Small intestine (tissue), 7 donors: ENCODE results near the gene ZAP70. TPM values are rescaled to one million over a fixed set of nuclear protein-coding genes. Genes with fewer than 3 reads are reported as not detected.
"Not testable (repeated sequence)": the region's sequence is repeated elsewhere in the genome, so short reads cannot be mapped to it uniquely, and the experiment has no call there.

ENCODE experiments used
- DNase-seq, 2 donors: peaks; one replicate each; pipeline versions ENCODE4 v3.0.0 to v3.0.0-alpha.2; 2013
- FAIRE-seq: peaks from 2 replicates; lab custom pipeline; 2012; peaks lifted over from hg19 to GRCh38; lab: Jason Lieb, UNC
- H3K27ac ChIP-seq, 3 donors: one replicate each; pipeline ENCODE4 v1.5.1; 2013; ENCODE audit warnings: low read length in 2 of 3, mild to moderate bottlenecking in 2 of 3, control low read depth in 1 of 3, inconsistent platforms in 1 of 3, low read depth in 1 of 3, moderate library complexity in 1 of 3
- H3K27me3 ChIP-seq, 3 donors: one replicate each; pipeline ENCODE4 v1.6.1; 2013; ENCODE audit warnings: low read length in 3 of 3, inconsistent platforms in 1 of 3; ENCODE audit not compliant: control insufficient read depth in 3 of 3, insufficient read depth in 3 of 3
- H3K36me3 ChIP-seq, 3 donors: one replicate each; pipeline ENCODE4 v1.6.1; 2013; ENCODE audit warnings: low read length in 3 of 3, inconsistent platforms in 1 of 3, low read depth in 1 of 3, mild to moderate bottlenecking in 1 of 3, moderate library complexity in 1 of 3; ENCODE audit not compliant: control insufficient read depth in 3 of 3, insufficient read depth in 2 of 3
- H3K4me1 ChIP-seq, 3 donors: one replicate each; pipeline ENCODE4 v1.6.1; 2013; ENCODE audit warnings: low read length in 2 of 3, inconsistent platforms in 1 of 3, low read depth in 1 of 3, mild to moderate bottlenecking in 1 of 3, moderate library complexity in 1 of 3; ENCODE audit not compliant: control insufficient read depth in 3 of 3, insufficient read depth in 2 of 3
- H3K4me3 ChIP-seq, 3 donors: one replicate each; pipeline ENCODE4 v1.5.1; 2013; ENCODE audit warnings: low read length in 3 of 3, control low read depth in 1 of 3, inconsistent platforms in 1 of 3, low read depth in 1 of 3, mild to moderate bottlenecking in 1 of 3, moderate library complexity in 1 of 3
- H3K9me3 ChIP-seq, 2 donors: one replicate each; pipeline ENCODE4 v1.6.1; 2013; ENCODE audit warnings: low read depth in 1 of 2, low read length in 1 of 2; ENCODE audit not compliant: control insufficient read depth in 2 of 2, insufficient read depth in 1 of 2
- WGBS, 3 donors: extraction: QIAGEN DNeasy Blood & Tissue Kit; methylation state at CpG; one replicate each; pipeline ENCODE4 v1.1.7; 2013; 5-methylcytosine and 5-hydroxymethylcytosine counted together
- polyA plus RNA-seq, 4 donors: library from polyadenylated mRNA; stranded (reverse) in 3 of 4; unstranded in 1 of 4; fragments of 200-250 nt in 3 of 4; fragments of 120-200 nt in 1 of 4; gene quantifications; one replicate each; pipeline versions ENCODE4 v1.2.1 to v1.2.3, GENCODE V29; 2013
- donor health status: healthy with polysubstance abuse.
- donor health status: control.
- donor health status: control.
- donor health status: Bipolar disorder and iron deficiency.
- donor health status: healthy.

The ZAP70 gene
- polyA plus RNA-seq, 4 donors: 2.5 to 15.9 (median 3.9) TPM

DNA sequence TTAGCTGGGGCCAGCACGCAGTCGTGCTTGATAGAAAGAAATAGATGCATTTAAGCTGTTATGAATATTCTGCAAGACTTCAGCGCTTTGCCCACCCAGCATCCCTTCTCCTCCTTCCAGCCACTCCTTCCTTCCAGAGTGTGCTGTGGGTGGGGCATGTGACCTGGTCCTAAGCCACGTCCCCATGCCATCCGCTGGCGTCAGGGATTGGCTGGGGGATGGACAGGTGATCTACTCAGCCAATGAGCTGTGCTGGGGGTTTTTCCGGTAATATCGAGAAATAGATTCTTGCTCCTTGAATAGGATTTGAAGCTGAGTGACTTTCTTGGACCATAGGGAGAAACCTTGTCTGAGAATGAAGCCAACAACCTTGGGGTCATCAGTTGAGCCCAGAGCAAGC, 4.8 kb upstream of the ZAP70 start:
- DNase-seq: no peak
- Histone ChIP-seq H3K36me3 (no peaks in the 10 kb centered on the region), H3K4me3 (no peak overlapping the region), H3K9me3 (no peaks in the 10 kb centered on the region), H3K27ac (no peak overlapping the region), H3K27me3 (peaks cover 0 to 7% (median 0%) of the 10 kb centered on the region in 3 donors), H3K4me1 (peaks cover 0 to 4% (median 3%) of the 10 kb centered on the region in 3 donors)
- WGBS, 3 donors: 91 to 95% (median 92%) methylated on average over 8 of the region's 8 CpGs
- FAIRE-seq: no peak

GRCh38 chr2:97711394-97711711, 2.0 kb upstream of the ZAP70 start:
- Histone ChIP-seq H3K27me3 (peaks cover 0 to 7% (median 0%) of the 10 kb centered on the region in 3 donors), H3K27ac (no peak overlapping the region), H3K9me3 (no peaks in the 10 kb centered on the region), H3K4me1 (peaks cover 0 to 4% (median 3%) of the 10 kb centered on the region in 3 donors), H3K36me3 (no peaks in the 10 kb centered on the region), H3K4me3 (no peak overlapping the region)
- DNase-seq: no peak
- FAIRE-seq: no peak
- 77 to 84% (median 80%) methylated on average over 6 of the region's 6 CpGs for whole genome bisulfite sequencing, 3 donors

DNA sequence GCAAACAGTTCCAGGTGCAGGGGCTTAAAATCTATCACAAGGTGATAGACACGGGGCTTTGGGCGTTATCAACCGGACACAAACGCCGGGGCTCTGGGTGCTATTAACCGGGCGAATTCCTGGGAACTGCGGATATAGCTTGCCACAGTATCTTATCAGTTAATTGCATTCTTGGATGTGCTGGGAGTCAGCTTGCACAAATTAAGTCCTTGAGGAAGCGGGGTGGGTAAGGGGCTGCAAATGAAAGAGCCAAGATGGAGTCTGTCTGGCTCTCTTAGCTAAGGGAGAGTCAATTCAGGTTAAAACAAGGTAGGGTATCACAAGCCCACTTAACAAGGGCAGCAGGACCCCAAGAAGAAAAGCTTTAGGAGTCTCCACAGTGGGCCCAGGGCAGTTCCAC, 1.2 kb upstream of the ZAP70 start:
- H3K4me1 ChIP-seq, H3K4me3 ChIP-seq, FAIRE-seq, H3K9me3 ChIP-seq, DNase-seq, H3K36me3 ChIP-seq, H3K27me3 ChIP-seq: not testable (repeated sequence)
- 15 to 61% (median 45%) methylated on average over 9 of the region's 9 CpGs for WGBS, 3 donors
- H3K27ac ChIP-seq: peak overlapping the region in 1 of 3 donors; percentile 4

DNA sequence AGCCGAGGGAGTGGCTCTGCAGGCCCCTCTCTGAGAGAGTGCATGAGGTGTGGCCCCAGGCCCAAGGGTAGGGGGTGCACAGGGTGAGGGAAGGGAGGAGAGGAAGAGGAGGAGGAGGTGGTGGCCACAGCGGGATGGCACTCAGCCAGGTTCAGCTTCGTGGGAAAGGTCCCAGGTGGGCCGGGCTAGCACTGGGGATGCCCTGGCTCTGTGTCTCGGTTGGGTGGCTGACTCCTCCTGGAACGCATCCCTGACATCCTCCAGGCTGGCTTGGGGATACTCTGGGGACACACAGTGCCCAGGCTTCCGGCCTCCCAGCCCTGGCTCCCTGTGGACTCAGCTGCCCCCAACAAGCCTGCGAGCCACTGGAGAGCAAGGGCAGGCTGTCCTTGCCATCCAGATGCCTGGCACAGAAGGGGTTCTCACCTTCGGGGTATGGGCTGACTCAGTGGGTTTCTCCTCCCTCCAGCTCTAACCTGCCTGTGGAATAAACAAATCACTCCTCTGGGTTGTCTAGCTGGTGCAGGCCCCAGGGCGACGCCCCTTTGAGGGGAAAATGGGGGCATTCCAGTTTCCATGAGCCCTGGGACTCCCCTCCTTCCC, 582 bp upstream of the ZAP70 start:
- Histone ChIP-seq H3K4me3 (peak overlapping the region in 1 of 3 donors; percentile 21), H3K4me1 (peaks cover 0 to 3% (median under 1%) of the 10 kb centered on the region in 3 donors), H3K27me3 (peaks cover 0 to 7% (median 0%) of the 10 kb centered on the region in 3 donors), H3K36me3 (no peaks in the 10 kb centered on the region), H3K9me3 (no peaks in the 10 kb centered on the region), H3K27ac (peak overlapping the region in 2 of 3 donors; percentile 22 to 71)
- WGBS, 3 donors: 61 to 91% (median 70%) methylated on average over 10 to 11 of the region's 11 CpGs
- FAIRE-seq (no peak), DNase-seq (no peak)

- no peak for DNase-seq
- WGBS, 3 donors: 66 to 70% (median 68%) methylated on average over 17 of the region's 17 CpGs
- peak overlapping the region in 2 of 3 donors; percentile 8 to 46 for H3K4me3 ChIP-seq
- H3K27ac ChIP-seq: peak overlapping the region in 2 of 3 donors; percentile 34 to 71
- H3K36me3 ChIP-seq: no peaks in the 10 kb centered on the region
- no peak for FAIRE-seq
- no peaks in the 10 kb centered on the region for H3K4me1 ChIP-seq
- H3K9me3 ChIP-seq: no peaks in the 10 kb centered on the region
- H3K27me3 ChIP-seq: peaks cover 0 to 7% (median 0%) of the 10 kb centered on the region in 3 donors
Observed at GRCh38 chr2:97714084-97714949, 941 bp downstream of the ZAP70 start.

DNA sequence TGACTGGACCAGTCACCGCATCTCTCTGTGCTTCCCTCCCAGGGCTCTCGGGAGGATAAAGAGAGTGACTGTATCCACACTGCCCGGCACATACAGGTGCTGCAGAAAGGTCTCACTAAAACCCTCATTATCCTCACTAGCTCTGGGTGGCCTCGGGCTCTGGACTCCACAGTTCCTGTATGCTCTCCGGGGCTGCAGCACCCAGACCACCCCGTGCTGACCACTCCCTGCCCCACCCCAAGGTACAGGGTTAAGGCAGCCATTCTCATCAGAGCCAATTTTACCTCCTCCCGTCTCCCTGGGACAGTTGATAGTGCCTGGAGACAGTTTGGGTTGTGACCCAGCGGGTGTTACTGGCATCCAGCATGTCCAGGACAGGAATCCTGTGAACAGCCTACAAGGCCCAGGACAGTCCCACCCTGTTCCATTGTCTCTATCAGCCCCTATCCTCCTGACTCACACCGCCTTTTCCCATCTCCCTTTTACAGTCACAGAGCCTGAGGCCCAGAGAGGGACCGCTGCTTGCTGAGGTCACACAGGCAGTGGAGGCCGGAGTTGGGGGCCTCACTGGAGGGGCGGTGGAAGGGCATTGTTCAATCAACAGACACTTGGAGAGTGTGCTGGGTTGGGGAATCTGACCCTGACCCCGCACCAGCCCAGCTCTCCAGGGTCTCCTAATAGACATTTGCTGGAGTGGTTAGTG, 1.7 kb downstream of the ZAP70 start:
- FAIRE-seq (no peak), DNase-seq (no peak)
- Histone ChIP-seq H3K27me3 (peaks cover 0 to 7% (median 0%) of the 10 kb centered on the region in 3 donors), H3K27ac (peak overlapping the region in 1 of 3 donors; percentile 71), H3K9me3 (no peaks in the 10 kb centered on the region), H3K4me3 (peak overlapping the region in 1 of 3 donors; percentile 46), H3K4me1 (no peaks in the 10 kb centered on the region), H3K36me3 (no peaks in the 10 kb centered on the region)
- WGBS, 3 donors: 68 to 77% (median 70%) methylated on average over 12 to 13 of the region's 13 CpGs

- H3K27ac ChIP-seq: peak overlapping the region in 1 of 3 donors; percentile 14
- peaks cover 0 to 4% (median 0%) of the 10 kb centered on the region in 3 donors for H3K27me3 ChIP-seq
- no peaks in the 10 kb centered on the region for H3K36me3 ChIP-seq
- FAIRE-seq: no peak
- no peaks in the 10 kb centered on the region for H3K9me3 ChIP-seq
- no peaks in the 10 kb centered on the region for H3K4me1 ChIP-seq
- peak overlapping the region in 1 of 3 donors; percentile 38 for H3K4me3 ChIP-seq
- no peak for DNase-seq
- WGBS, 3 donors: 69 to 82% (median 79%) methylated on average over 9 of the region's 9 CpGs
Observed at GRCh38 chr2:97715951-97716694, 2.7 kb downstream of the ZAP70 start.
